NCI-H1694 treated with DMSO at 0.1 percent for 48 hours (cell line): Measurements from ENCODE around the gene RFC5.
A peak's percentile ranks its signal among the peaks of the same experiment; 100 is the strongest.
"Not testable (repeated sequence)": the region's sequence is repeated elsewhere in the genome, so short reads cannot be mapped to it uniquely, and the experiment has no call there.

Experiments used
- DNase-seq: peaks from one replicate; lab custom pipeline; 2025; lab: John Stamatoyannopoulos, UW

Gene RFC5

GRCh38 chr12:118015944-118016343 is 559 bp upstream of the RFC5 start:
- DNase-seq, result no peak

GRCh38 chr12:118017926-118018325 is 1.4 kb downstream of the RFC5 start:
- no peak for DNase-seq

GRCh38 chr12:118020036-118020435 is 3.5 kb downstream of the RFC5 start:
- no peak for DNase-seq

GRCh38 chr12:118022097-118022727 is 5.7 kb downstream of the RFC5 start:
- DNase-seq, result not testable (repeated sequence)

GRCh38 chr12:118022728-118023109 is 6.2 kb downstream of the RFC5 start:
- DNase-seq, result no peak

- DNase-seq, result no peak
These were observed 6.9 kb downstream of the RFC5 start for GRCh38 chr12:118023301-118023860.

GRCh38 chr12:118025168-118025567 is 8.7 kb downstream of the RFC5 start:
- DNase-seq, result no peak

- DNase-seq, result no peak
These were observed 12.7 kb downstream of the RFC5 start for GRCh38 chr12:118029166-118029565.

- no peak for DNase-seq
These were observed 15.7 kb downstream of the RFC5 start for GRCh38 chr12:118032188-118032587.

- DNase-seq, result no peak
These were observed 16.8 kb downstream of the RFC5 start for GRCh38 chr12:118033323-118033722.

- DNase-seq, result no peak
These were observed 17.4 kb downstream of the RFC5 start for GRCh38 chr12:118033902-118034301.

- DNase-seq, result peak; percentile 31
These were observed 18.1 kb downstream of the RFC5 start for GRCh38 chr12:118034429-118035189.

GRCh38 chr12:118035190-118036041 is 18.9 kb downstream of the RFC5 start:
- DNase-seq, result no peak

- no peak for DNase-seq
These were observed 20.3 kb downstream of the RFC5 start for GRCh38 chr12:118036672-118037411.

GRCh38 chr12:118038137-118038536 is 21.6 kb downstream of the RFC5 start:
- no peak for DNase-seq

GRCh38 chr12:118042091-118042490 is 25.6 kb downstream of the RFC5 start:
- no peak for DNase-seq

- no peak for DNase-seq
These were observed 27.6 kb downstream of the RFC5 start for GRCh38 chr12:118044075-118044474.

GRCh38 chr12:118044577-118044976 is 28.1 kb downstream of the RFC5 start:
- no peak for DNase-seq

GRCh38 chr12:118046430-118046829 is 29.9 kb downstream of the RFC5 start:
- DNase-seq, result no peak

- no peak for DNase-seq
These were observed 34.7 kb downstream of the RFC5 start for GRCh38 chr12:118050972-118051910.
